GM21723 (cell line): ENCODE measurements around the gene PTPRN2.

Experiments used
- ATAC-seq: cut with Tn5 transposase; IDR thresholded peaks from one replicate; pipeline ENCODE4 v1.9.1; 2021; ENCODE audit warnings: mild to moderate bottlenecking, moderate library complexity; ENCODE audit not compliant: unreplicated experiment

Gene PTPRN2

GRCh38 chr7:157585113-157585861 is 1002.3 kb downstream of the PTPRN2 start:
- no peak for ATAC-seq

- ATAC-seq: no peak
Measured at GRCh38 chr7:157584420-157584819, 1003.2 kb downstream of the PTPRN2 start.

- ATAC-seq: no peak
Measured at GRCh38 chr7:157581740-157582139, 1005.9 kb downstream of the PTPRN2 start.

- no peak for ATAC-seq
Measured at GRCh38 chr7:157580324-157580723, 1007.3 kb downstream of the PTPRN2 start.

- no peak for ATAC-seq
Measured at GRCh38 chr7:157579425-157579824, 1008.2 kb downstream of the PTPRN2 start.

GRCh38 chr7:157577796-157578339 is 1009.8 kb downstream of the PTPRN2 start:
- no peak for ATAC-seq

- no peak for ATAC-seq
Measured at GRCh38 chr7:157577061-157577460, 1010.6 kb downstream of the PTPRN2 start.

- ATAC-seq: no peak
Measured at GRCh38 chr7:157576415-157576814, 1011.2 kb downstream of the PTPRN2 start.

- no peak for ATAC-seq
Measured at GRCh38 chr7:157575777-157576176, 1011.8 kb downstream of the PTPRN2 start.

- no peak for ATAC-seq
Measured at GRCh38 chr7:157574914-157575586, 1012.6 kb downstream of the PTPRN2 start.

- ATAC-seq: no peak
Measured at GRCh38 chr7:157574120-157574825, 1013.4 kb downstream of the PTPRN2 start.

- no peak for ATAC-seq
Measured at GRCh38 chr7:157573244-157573643, 1014.4 kb downstream of the PTPRN2 start.

- ATAC-seq: no peak
Measured at GRCh38 chr7:157572622-157573021, 1015.0 kb downstream of the PTPRN2 start.

GRCh38 chr7:157570531-157571200 is 1017.0 kb downstream of the PTPRN2 start:
- no peak for ATAC-seq

- no peak for ATAC-seq
Measured at GRCh38 chr7:157569967-157570366, 1017.7 kb downstream of the PTPRN2 start.

GRCh38 chr7:157568770-157569584 is 1018.6 kb downstream of the PTPRN2 start:
- peak; percentile 79 for ATAC-seq

- peak; percentile 18 for ATAC-seq
Measured at GRCh38 chr7:157568106-157568769, 1019.4 kb downstream of the PTPRN2 start.

GRCh38 chr7:157567666-157568065 is 1020.0 kb downstream of the PTPRN2 start:
- no peak for ATAC-seq

- ATAC-seq: no peak
Measured at GRCh38 chr7:157566631-157567006, 1021.0 kb downstream of the PTPRN2 start.
